Activated CD8-positive, alpha-beta memory T cell treated with anti-CD3 and anti-CD28 coated beads for 24 hours (primary cell): Measurements from ENCODE around the gene FAM3D.
"Not testable (repeated sequence)": the region's sequence is repeated elsewhere in the genome, so short reads cannot be mapped to it uniquely, and the experiment has no call there.

Source experiments
- DNase-seq: peaks from one replicate; pipeline ENCODE4 v3.0.0-alpha.2; 2020

Gene FAM3D

GRCh38 chr3:58683001-58683458, 16.5 kb upstream of the FAM3D start:
- no peak for DNase-seq

DNA sequence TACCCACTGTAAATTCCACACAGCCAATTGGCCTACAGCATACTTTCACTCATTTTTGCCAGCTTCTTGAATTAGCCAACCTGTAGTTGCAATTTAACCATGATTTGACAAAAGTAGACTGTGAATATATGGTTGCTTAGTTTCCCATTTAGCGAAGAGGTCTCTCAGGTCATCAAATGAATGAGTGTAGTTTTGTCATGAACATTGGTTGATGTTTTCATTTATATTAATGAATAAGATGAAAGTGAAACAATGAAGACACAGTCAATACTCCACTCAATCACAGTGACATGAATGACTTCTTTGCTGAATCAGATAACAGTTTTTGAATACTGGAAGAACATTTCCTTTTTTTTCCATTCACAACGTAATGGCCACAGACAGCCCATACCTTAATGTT, 15.3 kb upstream of the FAM3D start:
- DNase-seq, result no peak

DNA sequence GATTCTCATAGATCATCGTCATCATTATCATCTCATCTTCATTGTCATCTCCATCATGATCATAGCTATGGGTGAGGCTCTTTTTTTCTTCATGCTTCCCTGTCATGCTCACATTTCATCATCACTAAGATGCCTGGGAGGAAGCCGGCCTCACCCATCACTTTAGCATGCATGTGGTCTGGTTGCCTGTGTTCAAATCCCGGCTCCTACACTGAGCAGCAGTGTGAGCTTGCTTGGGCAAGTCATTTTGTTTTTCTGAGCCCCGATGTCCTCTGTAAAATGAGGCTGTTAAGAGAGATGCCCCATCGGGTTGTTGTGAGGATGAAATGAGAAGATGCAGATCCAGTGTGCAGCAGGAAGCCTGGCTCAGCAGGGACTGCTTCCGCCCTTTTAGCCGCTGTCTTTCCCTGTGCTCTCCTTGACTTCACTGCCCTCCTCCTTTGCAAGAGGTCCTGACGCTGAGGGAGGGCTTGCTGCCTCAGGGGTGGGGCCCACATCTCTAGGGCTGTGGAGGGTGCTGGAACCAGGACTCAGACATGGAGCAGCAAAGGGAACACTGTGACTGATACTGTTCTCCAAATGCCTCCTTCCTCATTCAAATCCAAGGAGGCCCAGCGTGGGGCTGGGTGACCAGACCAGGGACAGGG, 14.4 kb upstream of the FAM3D start:
- DNase-seq, result no peak

DNA sequence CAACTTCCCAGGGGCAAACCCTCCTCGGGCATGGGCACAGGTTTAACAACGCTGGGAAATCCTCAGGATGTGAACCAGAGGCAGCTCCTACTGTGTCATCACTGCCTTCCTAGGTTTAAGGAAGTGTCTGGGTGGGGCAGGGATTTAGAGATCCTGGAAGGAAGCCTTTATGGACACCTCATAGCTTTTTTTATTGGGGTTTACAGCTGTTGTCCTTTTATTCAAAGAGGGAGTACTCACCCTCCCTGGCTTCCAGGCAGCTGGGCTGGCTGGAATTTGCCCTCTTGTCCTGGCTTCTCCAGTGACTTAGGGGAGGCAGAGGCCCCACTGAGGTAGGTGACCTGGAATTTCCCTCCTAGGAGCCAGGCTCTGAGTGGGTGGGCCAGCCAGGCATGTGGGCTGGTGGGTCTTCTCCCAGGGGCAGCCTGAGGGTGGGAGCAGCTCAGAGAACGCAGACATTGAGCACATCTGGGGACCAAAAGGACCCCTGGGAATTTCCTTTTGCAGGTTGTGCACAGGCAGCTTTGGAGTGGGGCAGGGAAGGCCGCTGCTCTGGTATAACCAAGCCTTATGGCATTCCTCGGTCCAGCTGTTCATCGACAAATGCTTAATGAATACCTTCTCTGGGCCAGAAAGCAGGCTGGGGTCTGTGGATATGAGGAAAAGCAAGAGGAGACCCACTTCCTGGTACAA, 13.5 kb upstream of the FAM3D start:
- DNase-seq, result no peak

DNA sequence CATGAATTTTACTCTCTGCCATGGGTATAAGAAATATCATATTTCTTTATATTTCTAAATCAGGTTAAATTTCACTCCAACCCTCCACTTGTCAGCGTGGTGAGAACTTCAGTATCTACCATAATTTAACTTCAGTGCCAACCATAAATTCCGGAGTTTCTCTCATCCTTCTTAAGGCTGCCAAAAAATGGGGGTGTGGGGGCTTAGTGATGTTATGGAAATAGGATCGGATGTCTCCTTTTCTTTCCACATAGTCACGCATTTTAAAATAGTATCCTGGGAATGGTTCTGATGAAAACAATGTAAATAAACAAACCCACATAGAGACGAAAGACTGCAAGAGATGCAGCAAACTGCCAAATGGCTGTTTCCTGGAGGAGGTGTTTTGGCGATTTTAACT, 12.9 kb upstream of the FAM3D start:
- DNase-seq, result no peak

DNA sequence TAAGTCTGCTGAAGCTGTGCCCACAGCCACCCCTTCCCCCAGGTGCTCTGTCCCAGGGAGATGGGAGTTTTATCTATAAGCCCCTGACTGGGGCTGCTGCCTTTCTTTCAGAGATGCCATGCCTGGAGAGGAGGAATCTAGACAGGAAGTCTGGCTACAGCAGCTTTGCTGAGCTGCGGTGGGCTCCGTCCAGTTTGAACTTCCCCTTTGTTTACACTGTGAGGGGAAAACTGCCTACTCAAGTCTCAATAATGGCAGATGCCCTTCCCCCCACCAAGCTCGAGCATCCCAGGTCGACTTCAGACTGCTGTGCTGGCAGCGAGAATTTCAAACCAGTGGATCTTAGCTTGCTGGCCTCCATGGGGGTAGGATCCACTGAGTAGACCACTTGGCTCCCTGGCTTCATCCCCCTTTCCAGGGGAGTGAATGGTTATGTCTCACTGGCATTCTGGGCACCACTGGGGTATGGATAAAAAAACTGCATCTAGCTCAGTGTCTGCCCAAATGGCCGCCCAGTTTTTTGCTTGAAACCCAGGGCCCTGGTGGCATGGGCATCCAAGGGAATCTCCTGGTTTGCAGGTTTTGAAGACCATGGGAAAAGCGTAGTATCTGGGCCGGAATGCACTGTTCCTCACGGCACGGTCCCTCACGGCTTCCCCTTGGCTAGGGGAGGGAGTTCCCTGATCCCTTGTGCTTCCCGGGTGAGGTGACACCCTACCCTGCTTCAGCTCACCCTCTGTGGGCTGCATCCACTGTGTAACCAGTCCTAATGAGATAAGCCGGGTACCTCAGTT, 11.8 kb upstream of the FAM3D start:
- DNase-seq, result not testable (repeated sequence)

DNA sequence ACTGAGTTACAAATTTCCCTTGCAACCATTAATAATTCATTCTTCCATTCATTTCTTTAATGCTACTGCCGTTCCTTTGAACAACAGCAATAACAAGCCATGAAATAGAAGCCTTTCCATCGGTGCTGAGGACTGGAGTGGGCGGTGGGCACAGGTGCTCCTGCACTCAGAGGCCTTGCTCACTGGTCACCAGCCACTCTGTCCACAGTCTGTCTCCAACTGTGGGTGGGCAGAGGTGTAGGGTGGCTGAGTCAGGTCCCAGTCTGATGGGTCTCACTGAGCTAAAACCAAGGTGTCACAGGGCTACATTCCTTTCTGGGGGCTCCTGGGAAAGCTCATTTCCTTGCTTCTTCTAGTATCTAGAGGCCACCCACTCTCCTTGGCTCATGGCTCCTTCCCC, 6.3 kb upstream of the FAM3D start:
- no peak for DNase-seq

DNA sequence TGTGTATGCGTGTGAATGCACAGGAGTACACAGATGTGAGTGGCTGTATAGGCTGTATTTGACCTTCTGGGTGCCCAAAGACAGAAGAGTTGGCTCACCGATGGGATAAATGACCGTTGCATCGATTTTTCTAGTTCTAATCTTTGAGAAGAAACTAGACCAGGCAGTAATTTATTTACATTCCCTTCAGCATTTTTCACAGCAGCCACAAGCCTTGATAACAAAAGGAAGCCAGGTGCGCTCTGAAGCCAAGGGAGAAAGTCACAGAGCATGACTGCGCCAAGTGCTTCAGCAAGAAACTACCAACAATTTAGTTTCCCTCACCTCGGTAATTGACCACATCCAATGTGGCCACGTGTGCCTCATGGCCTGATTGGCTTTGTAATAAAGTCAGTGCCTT, 5.9 kb upstream of the FAM3D start:
- DNase-seq, result no peak

DNA sequence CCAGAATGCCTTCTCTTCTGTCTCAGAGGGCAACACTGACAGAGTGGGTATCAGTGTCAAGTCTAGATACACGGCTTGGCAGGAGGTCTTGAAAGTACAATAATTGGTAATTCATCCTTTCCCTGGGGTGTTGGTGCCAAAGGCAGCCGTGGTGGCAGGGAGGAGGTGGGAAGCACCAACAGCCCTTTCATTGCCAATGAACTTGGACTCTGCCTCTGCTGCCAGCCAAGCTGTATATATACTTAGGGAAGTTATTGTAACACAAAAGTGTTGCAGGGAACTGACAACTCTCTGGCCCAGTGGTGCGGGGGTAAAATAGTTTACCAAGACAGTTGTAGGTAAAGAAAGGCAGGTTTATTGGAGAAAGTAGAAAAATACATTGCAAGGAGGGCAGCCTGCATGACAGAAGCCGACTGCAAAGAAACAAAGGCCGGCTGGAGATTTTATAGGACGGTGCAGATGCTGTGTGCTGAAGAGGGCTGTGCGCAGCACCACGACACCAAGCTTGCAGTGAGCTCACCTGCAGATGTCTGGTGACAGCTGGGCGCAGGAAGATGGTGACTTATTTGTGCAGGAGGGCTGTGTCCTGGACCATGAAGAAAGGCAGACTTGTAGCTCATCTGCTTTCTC, 4.0 kb upstream of the FAM3D start:
- DNase-seq, result no peak

- DNase-seq, result peak; percentile 30
Observed at GRCh38 chr3:58668247-58668646, 1.7 kb upstream of the FAM3D start.

GRCh38 chr3:58667704-58668103, 1.1 kb upstream of the FAM3D start:
- no peak for DNase-seq

- no peak for DNase-seq
Observed at GRCh38 chr3:58667229-58667628, 655 bp upstream of the FAM3D start.

DNA sequence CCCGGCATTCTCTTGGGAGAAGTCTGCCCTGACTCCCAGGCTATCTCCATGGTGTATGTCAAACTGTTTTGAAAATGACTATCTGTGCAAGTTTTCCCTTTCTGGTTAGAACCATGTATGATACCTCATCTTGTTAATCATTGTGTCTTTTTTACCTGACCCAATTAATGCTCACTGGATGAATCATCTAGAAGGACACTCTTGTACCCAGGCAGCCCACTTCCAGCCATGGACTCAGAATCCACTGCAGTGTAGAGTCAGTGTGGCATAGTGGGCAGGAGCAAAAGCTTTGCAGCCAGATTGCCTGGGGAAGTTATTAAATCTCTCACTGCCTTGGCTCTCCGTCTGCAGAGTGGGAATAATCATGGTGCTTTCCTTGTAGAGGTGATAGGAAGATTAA, 1.2 kb downstream of the FAM3D start:
- no peak for DNase-seq

DNA sequence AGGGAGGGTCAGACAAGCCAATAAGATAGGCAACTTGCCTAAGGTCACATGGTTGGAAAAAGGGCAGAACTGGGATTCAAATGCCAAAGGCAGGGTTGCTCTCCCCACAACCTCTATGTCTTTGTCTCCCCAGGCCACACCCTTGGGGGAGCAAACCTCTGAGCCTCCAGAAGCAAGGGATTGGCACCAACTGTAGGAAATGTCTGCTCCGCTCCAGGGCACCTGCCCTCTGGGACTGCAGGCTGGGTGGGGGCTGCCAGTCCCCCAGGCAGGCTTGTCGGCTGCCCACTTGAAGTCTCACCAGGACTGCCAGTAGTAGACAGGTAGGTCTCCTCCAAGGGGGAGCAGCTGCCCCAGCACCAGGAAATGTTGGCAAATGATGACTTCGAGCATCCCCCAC, 2.0 kb downstream of the FAM3D start:
- DNase-seq, result no peak

GRCh38 chr3:58661836-58662420, 4.6 kb downstream of the FAM3D start:
- no peak for DNase-seq

- DNase-seq, result no peak
Observed at GRCh38 chr3:58660998-58661397, 5.6 kb downstream of the FAM3D start.

DNA sequence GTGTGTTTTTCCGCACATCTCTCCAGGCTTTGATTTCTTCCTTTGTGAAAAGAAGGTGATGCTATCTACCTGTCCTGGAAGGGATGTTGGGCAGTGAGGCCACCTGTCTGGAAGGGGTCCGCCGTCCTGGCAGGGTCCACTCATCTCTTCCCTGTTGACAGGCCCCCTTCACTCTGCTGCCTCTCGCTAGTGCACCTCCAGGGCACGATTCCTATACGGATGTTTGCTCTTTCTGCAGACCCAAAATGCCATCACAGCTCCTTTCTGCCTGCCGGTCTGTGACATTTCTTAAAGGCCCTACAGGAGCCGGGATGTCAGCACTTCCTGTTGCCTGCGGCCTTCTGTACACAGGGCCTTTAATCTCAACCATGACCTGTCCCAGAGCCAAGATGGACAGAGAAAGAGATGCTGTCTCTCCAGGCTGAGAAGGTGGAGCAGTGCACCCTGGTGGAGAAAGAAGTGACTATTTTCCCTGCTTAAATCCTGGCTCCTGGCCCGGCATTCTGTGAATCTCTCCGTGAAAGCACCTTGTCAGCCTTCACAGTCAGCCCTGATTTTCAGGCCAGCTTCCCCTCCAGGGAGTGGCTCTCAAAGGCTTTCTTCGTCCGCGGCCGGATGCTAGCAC, 7.4 kb downstream of the FAM3D start:
- no peak for DNase-seq

DNA sequence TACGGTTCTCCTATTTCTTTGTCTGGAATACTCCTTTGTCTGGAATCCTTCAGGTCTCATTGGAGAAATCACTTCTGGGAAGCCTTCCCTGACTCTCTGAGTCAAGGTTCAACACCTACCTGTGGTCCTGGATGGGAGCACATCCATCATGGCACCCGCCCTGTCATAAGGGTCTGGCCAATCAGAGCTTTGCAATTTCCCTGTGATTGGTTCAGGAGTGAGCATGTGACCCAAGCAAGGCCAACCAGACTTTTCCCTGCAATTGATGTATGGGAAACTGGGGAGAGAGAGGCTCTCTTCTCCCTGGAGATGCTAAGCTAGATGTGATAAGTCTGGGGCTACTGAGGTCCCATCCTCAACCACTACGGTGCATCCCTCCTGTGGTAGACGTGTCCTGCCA, 8.1 kb downstream of the FAM3D start:
- no peak for DNase-seq

GRCh38 chr3:58657571-58658141, 8.9 kb downstream of the FAM3D start:
- DNase-seq, result no peak

DNA sequence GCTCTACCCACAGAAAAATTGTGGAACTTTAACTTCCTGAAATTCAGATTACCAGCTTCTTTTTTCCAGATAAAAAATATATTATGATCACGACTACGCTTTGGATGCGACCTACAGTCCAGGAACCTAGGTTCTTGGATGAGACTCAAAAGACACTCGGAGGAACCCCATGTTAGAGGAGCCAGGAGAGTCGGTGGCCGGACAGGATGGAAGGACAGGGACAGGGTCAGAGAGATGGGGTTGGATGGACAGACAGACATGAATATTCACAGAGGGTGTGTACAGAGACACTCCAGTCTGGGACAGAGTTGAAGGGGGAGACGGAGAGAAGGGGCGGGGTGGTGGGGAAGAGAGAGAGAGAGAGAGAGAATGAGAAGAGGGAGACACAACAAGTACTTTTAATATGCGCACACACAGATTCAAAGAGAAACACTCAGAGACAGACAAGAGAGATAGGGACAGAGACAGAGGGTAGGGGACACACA, 9.5 kb downstream of the FAM3D start:
- DNase-seq, result no peak

GRCh38 chr3:58656631-58657030, 9.9 kb downstream of the FAM3D start:
- DNase-seq, result no peak

- DNase-seq, result no peak
Observed at GRCh38 chr3:58654466-58654865, 12.1 kb downstream of the FAM3D start.
